22Rv1 (cell line): ENCODE measurements around the gene SCO2.

Source experiments
- ZFX ChIP-seq: fragments of 450-650 bp; IDR thresholded peaks from 2 replicates; pipeline ENCODE4 v1.6.1; 2017; ENCODE audit warnings: antibody characterized with exemption, borderline replicate concordance
- TF ChIP-seq, protein P1 (sequence below): fragments of 450-650 bp; IDR thresholded peaks from 2 replicates; pipeline ENCODE4 v1.5.1; 2017; ENCODE audit warnings: mild to moderate bottlenecking

DNA sequence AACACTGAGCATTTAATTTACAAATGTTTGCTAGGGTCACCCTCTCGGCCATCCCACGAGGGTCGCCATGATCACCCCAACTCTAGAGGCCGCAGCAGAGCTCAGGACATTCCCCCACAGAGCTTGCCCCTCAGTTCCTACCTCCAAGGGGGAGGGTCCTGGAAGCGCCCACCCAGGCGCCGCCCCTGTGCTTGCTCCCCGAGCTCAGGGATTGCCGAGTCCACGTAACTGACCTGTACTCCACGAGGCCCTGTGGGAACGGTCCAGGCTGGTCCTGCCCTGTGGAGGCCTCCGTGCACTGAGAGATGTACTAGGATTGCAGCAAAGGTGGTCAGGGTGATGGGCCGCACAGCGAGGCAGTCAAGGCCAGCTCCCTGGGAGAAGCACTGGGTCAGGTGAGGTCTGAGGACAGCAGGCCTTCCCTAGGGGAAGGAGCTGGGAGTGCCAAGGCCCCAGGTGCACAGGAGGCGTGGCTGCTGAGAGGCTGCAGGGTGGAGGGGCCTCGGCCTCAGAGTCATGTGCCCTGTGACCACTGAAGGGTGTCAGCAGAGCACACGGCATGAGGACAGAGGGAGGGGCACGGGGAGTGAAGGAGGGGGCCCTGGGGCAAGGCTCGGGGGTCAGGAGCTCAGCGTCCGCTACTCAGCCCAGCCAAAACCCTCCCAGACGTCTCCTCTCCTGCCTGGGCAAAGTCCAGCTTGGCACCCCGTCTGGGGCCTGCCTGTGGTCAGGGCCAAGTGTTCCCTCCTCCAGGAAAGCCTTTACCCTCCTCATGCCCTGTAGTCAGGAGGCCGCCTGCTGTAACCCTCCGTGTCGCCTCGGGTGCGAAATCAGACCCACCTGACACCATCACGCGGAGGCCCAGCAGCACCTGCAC, 41.2 kb downstream of the SCO2 start:
- TF ChIP-seq, protein P1, sequence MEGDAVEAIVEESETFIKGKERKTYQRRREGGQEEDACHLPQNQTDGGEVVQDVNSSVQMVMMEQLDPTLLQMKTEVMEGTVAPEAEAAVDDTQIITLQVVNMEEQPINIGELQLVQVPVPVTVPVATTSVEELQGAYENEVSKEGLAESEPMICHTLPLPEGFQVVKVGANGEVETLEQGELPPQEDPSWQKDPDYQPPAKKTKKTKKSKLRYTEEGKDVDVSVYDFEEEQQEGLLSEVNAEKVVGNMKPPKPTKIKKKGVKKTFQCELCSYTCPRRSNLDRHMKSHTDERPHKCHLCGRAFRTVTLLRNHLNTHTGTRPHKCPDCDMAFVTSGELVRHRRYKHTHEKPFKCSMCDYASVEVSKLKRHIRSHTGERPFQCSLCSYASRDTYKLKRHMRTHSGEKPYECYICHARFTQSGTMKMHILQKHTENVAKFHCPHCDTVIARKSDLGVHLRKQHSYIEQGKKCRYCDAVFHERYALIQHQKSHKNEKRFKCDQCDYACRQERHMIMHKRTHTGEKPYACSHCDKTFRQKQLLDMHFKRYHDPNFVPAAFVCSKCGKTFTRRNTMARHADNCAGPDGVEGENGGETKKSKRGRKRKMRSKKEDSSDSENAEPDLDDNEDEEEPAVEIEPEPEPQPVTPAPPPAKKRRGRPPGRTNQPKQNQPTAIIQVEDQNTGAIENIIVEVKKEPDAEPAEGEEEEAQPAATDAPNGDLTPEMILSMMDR, result no peak
- TF ChIP-seq ZFX, result no peak
